ENCODE measurements around the gene GRM7. TPM values are rescaled to one million over a fixed set of nuclear protein-coding genes. Genes with fewer than 3 reads are reported as not detected.

Gene GRM7
- total RNA-seq, 1 experiment from 2014 or later = not detected

DNA sequence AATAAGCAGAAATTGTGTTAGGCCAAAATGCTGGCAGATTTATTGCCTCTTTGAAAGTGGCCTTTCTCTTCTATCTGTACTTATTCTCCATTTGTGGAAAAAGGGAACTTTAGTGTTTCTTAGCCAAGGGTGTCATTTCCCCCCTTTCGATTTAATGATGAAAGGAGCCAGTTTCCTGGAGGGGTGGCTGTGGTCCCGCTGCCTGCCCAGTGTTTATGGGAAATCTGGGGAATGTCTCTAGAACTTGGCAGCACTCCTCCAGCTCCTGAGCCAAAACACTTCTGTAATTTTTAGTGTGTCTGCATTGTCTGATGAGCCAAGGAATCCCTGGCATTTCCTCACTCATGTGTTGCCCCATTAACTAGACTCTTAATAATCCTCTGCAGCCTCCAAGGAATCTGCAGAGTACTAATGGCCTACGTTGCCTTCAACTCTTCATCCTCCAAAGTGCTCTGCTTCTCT, 448.8 kb downstream of the GRM7 start:
- TF ChIP-seq EZH2phosphoT487 (IDR thresholded peaks at IDR 0.05; ENCODE audit: borderline replicate concordance, low read length) = no peak
- no peak for TF ChIP-seq EZH2 (IDR thresholded peaks at IDR 0.05; ENCODE audit: low read length, unreplicated experiment)
- TF ChIP-seq, protein P1, sequence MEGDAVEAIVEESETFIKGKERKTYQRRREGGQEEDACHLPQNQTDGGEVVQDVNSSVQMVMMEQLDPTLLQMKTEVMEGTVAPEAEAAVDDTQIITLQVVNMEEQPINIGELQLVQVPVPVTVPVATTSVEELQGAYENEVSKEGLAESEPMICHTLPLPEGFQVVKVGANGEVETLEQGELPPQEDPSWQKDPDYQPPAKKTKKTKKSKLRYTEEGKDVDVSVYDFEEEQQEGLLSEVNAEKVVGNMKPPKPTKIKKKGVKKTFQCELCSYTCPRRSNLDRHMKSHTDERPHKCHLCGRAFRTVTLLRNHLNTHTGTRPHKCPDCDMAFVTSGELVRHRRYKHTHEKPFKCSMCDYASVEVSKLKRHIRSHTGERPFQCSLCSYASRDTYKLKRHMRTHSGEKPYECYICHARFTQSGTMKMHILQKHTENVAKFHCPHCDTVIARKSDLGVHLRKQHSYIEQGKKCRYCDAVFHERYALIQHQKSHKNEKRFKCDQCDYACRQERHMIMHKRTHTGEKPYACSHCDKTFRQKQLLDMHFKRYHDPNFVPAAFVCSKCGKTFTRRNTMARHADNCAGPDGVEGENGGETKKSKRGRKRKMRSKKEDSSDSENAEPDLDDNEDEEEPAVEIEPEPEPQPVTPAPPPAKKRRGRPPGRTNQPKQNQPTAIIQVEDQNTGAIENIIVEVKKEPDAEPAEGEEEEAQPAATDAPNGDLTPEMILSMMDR (conservative IDR thresholded peaks at IDR 0.05; ENCODE audit: low read depth, low read length) = no peak
- Histone ChIP-seq H3K4me3 (ENCODE audit: low read length) (no peak overlapping the region), H2AFZ (ENCODE audit: low read length) (no peak overlapping the region), H4K20me1 (ENCODE audit: low read length) (no peaks in the 10 kb centered on the region), H3K79me2 (ENCODE audit: low read length) (no peaks in the 10 kb centered on the region), H3K27ac (ENCODE audit: low read length) (no peak overlapping the region), H3K27me3 (ENCODE audit: low read length) (no peaks in the 10 kb centered on the region), H3K4me2 (ENCODE audit: low read length) (no peak overlapping the region), H3F3A (ENCODE audit: low read length, unreplicated experiment) (no peaks in the 10 kb centered on the region), H3K9ac (ENCODE audit: low read length) (no peak overlapping the region), H3K9me3 (ENCODE audit: low read length) (peaks cover 19% of the 10 kb centered on the region; the same call in 1 of the 2 replicates), H3K9me2 (replicated peaks; ENCODE audit: low read length) (no peaks in the 10 kb centered on the region), H3K4me1 (ENCODE audit: insufficient read depth, low read length) (no peaks in the 10 kb centered on the region), H3K36me3 (ENCODE audit: low read depth, low read length) (no peaks in the 10 kb centered on the region)
- intact Hi-C loops (cut with micrococcal nuclease) = no loop called here
- DNase-seq (no peak), ATAC-seq (no peak)
- no TSS peak for BruUV-seq (replicated peaks)
- CTCF ChIA-PET = no interaction called here
- POLR2A ChIA-PET (ENCODE audit: unreplicated experiment) = no interaction called here

DNA sequence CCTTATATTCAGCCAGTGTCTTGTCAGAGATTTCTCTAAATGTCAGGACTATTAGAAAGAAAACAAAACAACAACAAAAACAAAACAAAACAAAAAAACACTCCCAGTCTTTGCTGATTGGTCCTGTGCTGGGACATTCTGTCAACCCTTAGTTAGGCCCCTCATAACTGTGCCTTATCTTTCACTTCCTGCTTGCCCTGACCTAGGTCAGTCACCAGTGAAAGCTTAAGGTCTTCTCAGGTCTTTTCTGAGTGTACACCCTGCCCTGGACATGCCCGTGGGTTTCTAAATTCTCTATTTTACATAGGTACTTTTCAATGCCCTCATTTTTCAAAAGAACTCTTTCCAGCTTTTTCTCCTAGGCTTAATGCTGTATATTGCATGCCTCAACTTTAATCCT, 454.1 kb downstream of the GRM7 start:
- ChIA-PET CTCF (no interaction called here), POLR2A (ENCODE audit: unreplicated experiment) (no interaction called here)
- H3K27me3 ChIP-seq (ENCODE audit: low read length) = no peaks in the 10 kb centered on the region
- no peaks in the 10 kb centered on the region for H3K36me3 ChIP-seq (ENCODE audit: low read depth, low read length)
- no peaks in the 10 kb centered on the region for H3K9me2 ChIP-seq (replicated peaks; ENCODE audit: low read length)
- H2AFZ ChIP-seq (ENCODE audit: low read length) = no peak overlapping the region
- DNase-seq = no peak
- H3K9ac ChIP-seq (ENCODE audit: low read length) = no peak overlapping the region
- no peak overlapping the region for H3K4me2 ChIP-seq (ENCODE audit: low read length)
- no peaks in the 10 kb centered on the region for H3F3A ChIP-seq (ENCODE audit: low read length, unreplicated experiment)
- no peak overlapping the region for H3K4me3 ChIP-seq (ENCODE audit: low read length)
- TF ChIP-seq, protein P1 (conservative IDR thresholded peaks at IDR 0.05; ENCODE audit: low read depth, low read length) = no peak
- TF ChIP-seq EZH2 (IDR thresholded peaks at IDR 0.05; ENCODE audit: low read length, unreplicated experiment) (no peak), EZH2phosphoT487 (IDR thresholded peaks at IDR 0.05; ENCODE audit: borderline replicate concordance, low read length) (no peak)
- H3K27ac ChIP-seq (ENCODE audit: low read length) = no peak overlapping the region
- intact Hi-C loops (cut with micrococcal nuclease) = no loop called here
- ATAC-seq = no peak
- BruUV-seq (replicated peaks) = no TSS peak
- no peaks in the 10 kb centered on the region for H3K79me2 ChIP-seq (ENCODE audit: low read length)
- peaks cover 30% of the 10 kb centered on the region for H3K9me3 ChIP-seq (ENCODE audit: low read length)
- no peaks in the 10 kb centered on the region for H3K4me1 ChIP-seq (ENCODE audit: insufficient read depth, low read length)
- no peaks in the 10 kb centered on the region for H4K20me1 ChIP-seq (ENCODE audit: low read length)

DNA sequence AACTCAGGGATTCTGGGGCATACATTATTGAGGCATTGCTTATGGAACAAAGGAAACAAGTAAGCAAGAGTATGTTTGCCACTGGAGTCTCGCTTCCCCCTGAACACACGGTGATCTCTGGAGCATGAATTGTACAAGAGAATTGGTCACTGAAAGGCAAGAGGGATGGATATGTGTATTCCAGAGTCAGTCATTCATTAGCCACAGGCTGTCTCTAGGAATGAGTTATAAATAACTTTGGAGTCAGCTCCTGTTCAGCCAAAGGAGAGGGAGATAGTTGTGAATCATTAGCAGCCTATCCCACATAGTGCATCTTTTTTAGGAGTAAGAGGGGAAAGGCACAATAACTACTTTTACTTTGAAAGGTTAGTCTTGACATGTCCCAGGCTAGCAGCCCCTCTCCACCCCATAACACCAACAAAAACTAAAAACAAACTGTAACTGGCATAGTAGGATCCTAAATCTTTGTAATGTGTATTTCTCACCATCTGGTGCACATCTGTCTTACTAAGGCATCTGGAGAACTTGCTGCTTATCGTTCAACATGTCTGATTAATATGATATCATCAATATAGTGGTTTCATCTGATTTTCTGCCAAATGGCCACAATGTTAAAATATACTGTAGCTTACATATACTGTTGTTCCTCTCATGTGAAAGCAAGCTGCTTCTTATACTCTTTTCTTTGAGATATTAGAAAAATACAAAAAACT, 462.2 kb downstream of the GRM7 start:
- Histone ChIP-seq H3K9me2 (replicated peaks; ENCODE audit: low read length) (no peaks in the 10 kb centered on the region), H3K9ac (ENCODE audit: low read length) (no peak overlapping the region), H3K4me3 (ENCODE audit: low read length) (no peak overlapping the region), H3K9me3 (ENCODE audit: low read length) (peaks cover 42% of the 10 kb centered on the region), H3K36me3 (ENCODE audit: low read depth, low read length) (no peaks in the 10 kb centered on the region), H3K79me2 (ENCODE audit: low read length) (no peaks in the 10 kb centered on the region), H3K4me2 (ENCODE audit: low read length) (no peak overlapping the region), H3F3A (ENCODE audit: low read length, unreplicated experiment) (no peaks in the 10 kb centered on the region), H4K20me1 (ENCODE audit: low read length) (no peaks in the 10 kb centered on the region), H3K27me3 (ENCODE audit: low read length) (no peaks in the 10 kb centered on the region), H3K27ac (ENCODE audit: low read length) (no peak overlapping the region), H3K4me1 (ENCODE audit: insufficient read depth, low read length) (no peaks in the 10 kb centered on the region), H2AFZ (ENCODE audit: low read length) (no peak overlapping the region)
- ATAC-seq (no peak), DNase-seq (no peak)
- TF ChIP-seq EZH2 (IDR thresholded peaks at IDR 0.05; ENCODE audit: low read length, unreplicated experiment) (no peak), EZH2phosphoT487 (IDR thresholded peaks at IDR 0.05; ENCODE audit: borderline replicate concordance, low read length) (no peak)
- TF ChIP-seq, protein P1 (conservative IDR thresholded peaks at IDR 0.05; ENCODE audit: low read depth, low read length) = no peak
- intact Hi-C loops (cut with micrococcal nuclease) = no loop called here
- no TSS peak for BruUV-seq (replicated peaks)
- ChIA-PET CTCF (no interaction called here), POLR2A (ENCODE audit: unreplicated experiment) (no interaction called here)

Data from PC-3 (cell line).